Adrenal gland (tissue), 12 donors: ENCODE data around the gene EHBP1. TPM values are rescaled to one million over a fixed set of nuclear protein-coding genes. Genes with fewer than 3 reads are reported as not detected.

Experiments used
- DNase-seq, 7 donors: peaks; one replicate each; pipeline ENCODE4 v3.0.0-alpha.2; 2019 to 2020
- H3K27ac ChIP-seq, 5 donors: fragments of 200-600 bp; sonication (generic) in 4 of 5; 1 replicate in 3 of 5; 2 replicates in 2 of 5; pipeline versions ENCODE4 v1.5.1 to v1.8.0; 2016 to 2020; ENCODE audit warnings: mild to moderate bottlenecking in 1 of 5
- H3K27me3 ChIP-seq: fragments of 200-600 bp; 2 replicates; pipeline ENCODE4 v1.8.0; 2021
- H3K36me3 ChIP-seq, 2 donors: fragments of 200-600 bp; replicated peaks in 1 of 2; 1 replicate in 1 of 2; 2 replicates in 1 of 2; pipeline versions ENCODE4 v1.5.1 to v1.8.0; 2018 to 2022
- H3K4me1 ChIP-seq, 2 donors: fragments of 200-600 bp; replicated peaks in 1 of 2; 1 replicate in 1 of 2; 2 replicates in 1 of 2; pipeline versions ENCODE4 v1.5.1 to v1.8.0; 2018 to 2021
- H3K4me3 ChIP-seq, 4 donors: fragments of 200-600 bp; sonication (generic) in 3 of 4; one replicate each; pipeline ENCODE4 v1.5.1; 2016 to 2018
- H3K9me3 ChIP-seq, 3 donors: fragments of 200-600 bp; sonication (generic) in 1 of 3; replicated peaks in 1 of 3; 1 replicate in 2 of 3; 2 replicates in 1 of 3; pipeline versions ENCODE4 v1.5.1 to v1.8.0; 2016 to 2021
- POLR2A ChIP-seq, 2 donors: fragments of 450-650 bp; IDR thresholded peaks; one replicate each; pipeline ENCODE4 v1.6.1; 2017; ENCODE audit warnings: antibody characterized with exemption in 2 of 2, mild to moderate bottlenecking in 2 of 2, moderate library complexity in 1 of 2
- WGBS, 4 donors: extraction: QIAGEN DNeasy Blood & Tissue Kit in 2 of 4; methylation state at CpG; one replicate each; pipeline versions ENCODE4 v1.1.5 to v1.1.7; 2013 to 2017; 5-methylcytosine and 5-hydroxymethylcytosine counted together
- intact Hi-C, 2 donors: fragments of 100-400 bp; cut with DNase I; formaldehyde crosslinking; loops; one replicate each; pipeline versions ENCODE4 v1.14.1 to v1.15.0; 2022 to 2023
- polyA plus RNA-seq, 3 donors: library from polyadenylated mRNA; stranded (reverse); fragments of 200-250 nt in 2 of 3; fragments of 350-450 nt in 1 of 3; fragmentation: Illumina TruSeq in 1 of 3; extraction: RNeasy Lipid Tissue Mini Kit (QIAGEN cat#74804) in 1 of 3; gene quantifications; one replicate each; pipeline ENCODE4 v1.2.3, GENCODE V29; 2013 to 2014
- total RNA-seq, 9 donors: library from RNA; depleted of rRNA in 4 of 9; stranded (reverse); fragments of >200 nt in 4 of 9; fragments of 120-200 nt in 1 of 9; fragmentation: NEBNext Ultra II Directional in 1 of 9; extraction: Animal tissue kit (Norgen Biotek cat#: 25700) in 1 of 9; gene quantifications; one replicate each; pipeline versions ENCODE4 v1.1.0 to v1.2.4, GENCODE V29; 2013 to 2023
- TF ChIP-seq, protein P1 (sequence below), 6 experiments: fragments of 450-650 bp in 4 of 6; fragments of 200-600 bp in 2 of 6; sonication (generic) in 1 of 6; IDR thresholded peaks; 1 replicate in 5 of 6; 2 replicates in 1 of 6; pipeline versions ENCODE4 v1.5.1 to v1.8.0; 2016 to 2021; ENCODE audit warnings: antibody characterized with exemption in 6 of 6, mild to moderate bottlenecking in 2 of 6, moderate library complexity in 1 of 6
- donor health status: healthy with polysubstance abuse.
- donor health status: Bipolar disorder and iron deficiency.
- donor health status: DM: yes; HTN: yes; CAD: no.
- donor health status: DM: no; HTN: no; CAD: no.
- donor health status: DM: no; HTN: no; CAD: no.
- donor health status: DM: yes; HTN: yes; CAD: no.

The EHBP1 gene
- total and polyA plus RNA-seq, 12 donors = 13.5 to 83.6 (median 46.3) TPM

- Histone ChIP-seq H3K9me3 (no peaks in the 10 kb centered on the region), H3K27ac (no peak overlapping the region), H3K4me1 (peaks cover 0 to 9% of the 10 kb centered on the region in 2 donors), H3K27me3 (no peaks in the 10 kb centered on the region), H3K36me3 (no peaks in the 10 kb centered on the region), H3K4me3 (no peak overlapping the region)
- DNase-seq = no peak
- intact Hi-C loops = no loop called here
- no peak for TF ChIP-seq POLR2A (IDR thresholded peaks at IDR 0.05)
- TF ChIP-seq, protein P1, sequence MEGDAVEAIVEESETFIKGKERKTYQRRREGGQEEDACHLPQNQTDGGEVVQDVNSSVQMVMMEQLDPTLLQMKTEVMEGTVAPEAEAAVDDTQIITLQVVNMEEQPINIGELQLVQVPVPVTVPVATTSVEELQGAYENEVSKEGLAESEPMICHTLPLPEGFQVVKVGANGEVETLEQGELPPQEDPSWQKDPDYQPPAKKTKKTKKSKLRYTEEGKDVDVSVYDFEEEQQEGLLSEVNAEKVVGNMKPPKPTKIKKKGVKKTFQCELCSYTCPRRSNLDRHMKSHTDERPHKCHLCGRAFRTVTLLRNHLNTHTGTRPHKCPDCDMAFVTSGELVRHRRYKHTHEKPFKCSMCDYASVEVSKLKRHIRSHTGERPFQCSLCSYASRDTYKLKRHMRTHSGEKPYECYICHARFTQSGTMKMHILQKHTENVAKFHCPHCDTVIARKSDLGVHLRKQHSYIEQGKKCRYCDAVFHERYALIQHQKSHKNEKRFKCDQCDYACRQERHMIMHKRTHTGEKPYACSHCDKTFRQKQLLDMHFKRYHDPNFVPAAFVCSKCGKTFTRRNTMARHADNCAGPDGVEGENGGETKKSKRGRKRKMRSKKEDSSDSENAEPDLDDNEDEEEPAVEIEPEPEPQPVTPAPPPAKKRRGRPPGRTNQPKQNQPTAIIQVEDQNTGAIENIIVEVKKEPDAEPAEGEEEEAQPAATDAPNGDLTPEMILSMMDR (IDR thresholded peaks at IDR 0.05) = no peak
- 84 to 92% (median 89%) methylated on average over 2 of the region's 2 CpGs for WGBS, 4 donors
These were observed 178.6 kb downstream of the EHBP1 start for GRCh38 chr2:62884086-62884485.

DNA sequence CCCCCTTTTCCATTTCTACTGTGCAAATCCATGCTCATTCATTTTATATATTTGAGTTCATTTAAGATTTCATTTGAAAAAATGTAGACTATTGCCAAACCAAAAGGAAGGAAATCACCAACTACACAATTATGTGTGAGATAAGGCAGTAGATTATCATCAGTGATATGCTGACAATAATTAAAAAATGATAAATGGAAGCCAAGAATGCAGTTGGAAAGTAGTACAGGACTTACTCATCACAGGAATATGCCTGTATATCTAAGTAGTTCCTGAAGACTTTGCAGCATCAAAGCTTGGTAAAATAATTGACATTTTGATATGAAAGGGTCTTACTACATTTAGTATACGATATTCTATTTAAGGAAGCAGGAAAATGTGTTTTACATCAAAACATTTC, 179.0 kb downstream of the EHBP1 start:
- Histone ChIP-seq H3K36me3 (no peaks in the 10 kb centered on the region), H3K9me3 (no peaks in the 10 kb centered on the region), H3K4me3 (no peak overlapping the region), H3K27me3 (no peaks in the 10 kb centered on the region), H3K4me1 (peaks cover 0 to 9% of the 10 kb centered on the region in 2 donors), H3K27ac (no peak overlapping the region)
- TF ChIP-seq POLR2A (IDR thresholded peaks at IDR 0.05) = no peak
- TF ChIP-seq, protein P1 (IDR thresholded peaks at IDR 0.05) = no peak
- no peak for DNase-seq
- intact Hi-C loops = no loop called here
- 53 to 67% (median 60%) methylated on average over 1 of the region's 1 CpG for WGBS, 4 donors

DNA sequence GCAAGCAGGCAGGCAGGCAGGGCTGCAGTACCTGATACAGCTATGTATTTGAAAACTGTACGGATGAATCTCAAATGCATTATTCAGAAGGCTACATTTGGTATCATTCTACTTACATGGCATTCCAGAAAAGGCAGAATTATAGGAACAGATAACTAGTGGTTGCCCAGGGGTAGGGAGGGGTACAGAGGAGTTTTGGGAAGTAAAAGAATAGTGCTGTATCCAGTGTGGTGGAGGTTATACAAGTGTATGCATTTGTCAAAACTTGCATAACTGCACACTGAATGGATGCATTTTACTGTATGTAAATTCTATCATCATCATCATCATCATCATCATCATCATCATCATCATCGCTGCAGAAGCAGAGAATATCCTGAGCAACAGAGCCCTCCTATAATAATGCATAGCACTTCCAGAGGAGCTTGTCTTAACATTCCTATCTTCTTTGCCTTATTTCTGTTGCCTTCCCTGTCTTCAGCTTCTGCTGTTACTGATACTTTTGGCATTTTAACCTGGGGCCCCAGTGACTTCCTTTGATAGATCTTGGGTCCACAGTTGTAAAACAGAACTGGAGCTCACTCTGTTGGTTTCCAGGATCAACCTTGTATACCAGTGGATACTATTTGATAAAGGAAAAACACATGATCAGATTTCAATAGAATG, 189.6 kb downstream of the EHBP1 start:
- intact Hi-C loops = no loop called here
- WGBS, 4 donors = 94 to 100% (median 97%) methylated on average over 2 of the region's 2 CpGs
- H3K4me3 ChIP-seq = no peak overlapping the region
- no peak for DNase-seq
- H3K9me3 ChIP-seq = no peaks in the 10 kb centered on the region
- H3K36me3 ChIP-seq = no peaks in the 10 kb centered on the region
- TF ChIP-seq, protein P1 (IDR thresholded peaks at IDR 0.05) = no peak
- no peak for TF ChIP-seq POLR2A (IDR thresholded peaks at IDR 0.05)
- no peaks in the 10 kb centered on the region for H3K27me3 ChIP-seq
- no peak overlapping the region for H3K27ac ChIP-seq
- no peaks in the 10 kb centered on the region for H3K4me1 ChIP-seq

DNA sequence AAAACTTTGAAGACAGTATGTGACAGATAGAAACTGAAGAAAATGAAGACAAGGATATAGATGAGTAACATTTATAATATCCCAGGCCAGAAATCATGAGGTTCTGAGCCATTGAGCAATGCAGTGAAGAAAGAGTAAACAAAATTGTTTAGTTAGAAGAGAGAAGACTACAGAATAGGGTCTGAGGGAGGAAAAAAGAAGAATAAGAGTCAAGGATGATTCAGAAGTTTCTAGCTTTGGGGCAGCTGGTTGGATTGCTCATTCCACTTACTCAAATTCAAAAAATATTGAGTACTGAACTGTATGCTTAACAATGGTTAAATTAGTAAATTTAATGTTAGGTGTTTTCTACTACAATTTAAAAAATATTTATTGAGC, 190.1 kb downstream of the EHBP1 start:
- Histone ChIP-seq H3K27me3 (no peaks in the 10 kb centered on the region), H3K4me1 (no peaks in the 10 kb centered on the region), H3K9me3 (no peaks in the 10 kb centered on the region), H3K4me3 (no peak overlapping the region), H3K36me3 (no peaks in the 10 kb centered on the region), H3K27ac (no peak overlapping the region)
- no peak for TF ChIP-seq POLR2A (IDR thresholded peaks at IDR 0.05)
- TF ChIP-seq, protein P1 (IDR thresholded peaks at IDR 0.05) = no peak
- intact Hi-C loops = no loop called here
- no peak for DNase-seq
